Right hindlimb (tissue), 1 donor: ENCODE measurements around the gene EPB41L5.
"Not testable (repeated sequence)": the region's sequence is repeated elsewhere in the genome, so short reads cannot be mapped to it uniquely, and the experiment has no call there.

Experiments
- DNase-seq: peaks from one replicate; pipeline ENCODE4 v3.0.0-alpha.2; 2018

Gene EPB41L5

GRCh38 chr2:120104772-120105171, 91.9 kb downstream of the EPB41L5 start:
- no peak for DNase-seq

GRCh38 chr2:120105360-120105759, 92.5 kb downstream of the EPB41L5 start:
- no peak for DNase-seq

DNA sequence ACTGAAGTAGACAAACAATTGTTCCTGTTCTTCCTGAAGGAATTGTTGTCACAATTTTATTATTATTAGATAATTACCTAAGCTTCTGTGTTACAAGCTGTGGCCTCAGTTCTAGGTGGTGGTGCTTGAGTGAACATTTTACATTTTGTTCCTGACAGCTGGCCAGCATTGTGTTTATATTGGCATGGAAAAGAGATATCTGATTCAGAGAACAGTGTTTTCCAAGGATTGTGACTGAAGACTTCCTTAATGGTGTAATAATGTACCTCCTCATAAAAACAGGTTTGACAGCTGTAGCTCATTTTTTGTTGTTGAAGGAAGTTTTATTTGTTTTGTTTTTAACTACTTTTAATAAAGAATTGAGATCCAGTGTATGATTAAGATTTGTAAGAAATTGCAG, 95.2 kb downstream of the EPB41L5 start:
- no peak for DNase-seq

DNA sequence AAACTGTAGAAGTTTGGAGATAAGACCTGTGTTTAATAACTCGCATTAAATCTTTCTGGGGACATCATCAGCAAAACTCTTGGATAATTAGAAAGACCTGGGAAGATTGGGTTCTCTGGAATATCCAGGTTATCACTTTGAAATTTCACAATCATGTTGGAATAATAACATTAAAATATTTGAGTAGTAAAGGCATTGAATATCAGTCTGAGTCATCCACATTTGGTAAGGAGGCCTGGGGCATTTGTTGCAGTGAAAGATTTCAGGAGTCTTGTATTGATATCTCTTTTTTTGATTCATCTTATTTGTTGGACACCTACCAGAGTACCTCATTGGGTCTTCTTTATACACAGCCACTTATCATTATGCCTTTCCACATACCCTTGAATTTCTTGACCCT, 95.9 kb downstream of the EPB41L5 start:
- no peak for DNase-seq

DNA sequence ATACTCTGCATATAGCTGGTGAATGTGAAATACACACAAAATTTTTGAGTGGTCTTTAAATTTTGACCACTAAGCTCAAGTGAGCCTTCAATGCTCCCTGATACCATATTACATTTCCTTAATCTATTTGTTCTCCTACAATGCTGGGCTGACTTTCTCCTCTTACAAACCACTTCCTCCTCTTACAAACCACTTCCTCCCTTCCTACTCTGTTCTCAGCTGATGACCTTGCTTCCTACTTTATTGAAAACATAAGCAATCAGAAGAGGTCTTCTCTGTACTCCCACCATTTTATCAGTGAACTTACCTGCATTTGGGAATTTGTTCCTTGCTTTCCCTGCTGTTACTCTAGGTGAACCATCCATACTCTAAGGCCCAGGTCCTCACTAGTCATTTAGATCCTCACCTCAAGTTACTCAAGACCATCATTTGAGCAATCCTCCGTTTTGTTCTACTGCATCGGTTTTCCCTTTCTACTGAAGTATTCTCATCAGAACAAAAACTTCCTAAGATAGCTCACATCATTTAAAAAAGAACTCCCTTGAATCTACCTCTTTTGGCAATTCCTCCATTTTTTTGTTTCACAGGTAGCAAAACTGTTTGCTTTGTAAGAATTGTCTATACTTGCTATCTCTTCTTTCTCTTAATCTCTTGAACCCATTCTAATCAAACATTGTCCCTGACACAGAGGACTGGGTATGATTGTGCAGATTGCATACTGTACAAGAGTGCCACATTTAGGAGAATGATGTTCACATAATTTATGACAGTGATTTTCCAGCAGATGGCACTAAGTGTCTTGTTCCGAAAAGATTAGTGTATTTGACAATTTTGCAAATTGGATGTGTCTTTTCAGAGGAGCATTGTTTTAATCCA, 96.5 kb downstream of the EPB41L5 start:
- DNase-seq = no peak

DNA sequence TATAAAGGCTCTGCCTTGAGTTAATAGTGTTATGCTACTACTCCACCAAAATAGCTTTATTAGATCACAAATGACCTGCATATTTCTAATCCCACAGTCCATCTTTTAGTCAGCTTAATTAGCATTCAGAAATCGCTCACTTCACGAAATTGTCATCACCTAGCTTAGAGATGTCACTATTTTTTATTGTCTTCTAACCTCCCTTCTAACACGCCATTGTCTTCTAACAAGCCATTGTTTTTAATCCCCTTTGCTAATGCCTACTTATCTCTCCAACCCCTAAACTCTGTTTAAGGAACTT, 97.1 kb downstream of the EPB41L5 start:
- DNase-seq = no peak

DNA sequence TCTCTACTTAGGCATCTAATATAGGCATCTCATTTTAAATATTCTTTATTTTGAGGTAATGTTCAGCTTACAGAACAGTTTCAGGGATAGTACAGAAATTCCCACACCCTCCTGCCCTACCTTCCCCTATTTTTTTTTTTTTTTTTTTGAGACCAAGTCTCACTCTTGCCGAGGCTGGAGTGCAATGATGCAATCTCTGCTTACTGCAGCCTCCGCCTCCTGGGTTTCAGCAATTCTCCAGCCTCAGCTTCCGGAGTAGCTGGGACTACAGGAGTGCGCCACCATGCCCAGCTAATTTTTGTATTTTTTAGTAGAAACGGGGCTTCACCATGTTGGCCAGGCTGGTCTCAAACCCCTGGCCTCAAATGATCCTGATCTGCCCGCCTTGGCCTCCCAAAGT, 97.6 kb downstream of the EPB41L5 start:
- DNase-seq = no peak

DNA sequence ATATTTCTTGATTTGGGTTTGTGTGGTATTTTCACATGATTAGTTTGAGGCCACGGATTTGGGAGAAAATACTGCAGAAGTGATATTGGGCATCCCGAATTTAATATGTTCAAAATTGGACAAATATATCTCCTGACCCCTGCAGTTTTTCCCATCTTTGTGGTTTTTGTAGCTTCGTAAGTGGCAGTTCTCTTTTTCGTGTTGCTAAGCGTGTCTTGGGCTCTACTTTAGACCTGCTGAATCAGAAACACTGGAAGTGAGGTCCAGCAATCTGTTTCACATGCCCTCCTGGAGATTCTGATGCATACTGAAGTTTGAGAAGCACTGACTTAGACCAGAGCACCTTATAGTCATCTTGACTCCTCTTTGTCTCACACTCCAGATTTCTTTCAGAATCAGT, 98.3 kb downstream of the EPB41L5 start:
- DNase-seq = no peak

DNA sequence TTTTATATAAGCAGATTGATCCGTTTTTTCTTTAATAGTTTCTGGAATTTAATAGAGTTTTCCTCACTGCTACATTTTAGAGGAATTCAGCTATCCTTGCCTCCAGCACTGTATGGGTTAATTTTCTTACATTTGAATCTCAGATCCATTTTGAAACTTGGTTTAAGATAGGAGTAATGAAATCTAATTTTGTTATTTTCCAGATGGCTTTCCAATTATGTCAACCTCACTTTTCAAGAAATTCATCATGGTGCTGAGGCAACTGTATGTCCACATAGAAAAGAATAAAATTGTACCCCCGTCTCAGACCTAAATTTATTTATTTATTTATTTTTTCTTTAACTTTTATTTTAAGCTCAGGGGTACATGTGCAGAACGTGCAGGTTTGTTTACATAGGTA, 105.1 kb downstream of the EPB41L5 start:
- DNase-seq = no peak

GRCh38 chr2:120118471-120118870, 105.6 kb downstream of the EPB41L5 start:
- DNase-seq = no peak

- not testable (repeated sequence) for DNase-seq
Observed at GRCh38 chr2:120121337-120121736, 108.5 kb downstream of the EPB41L5 start.

- no peak for DNase-seq
Observed at GRCh38 chr2:120123090-120123489, 110.2 kb downstream of the EPB41L5 start.

DNA sequence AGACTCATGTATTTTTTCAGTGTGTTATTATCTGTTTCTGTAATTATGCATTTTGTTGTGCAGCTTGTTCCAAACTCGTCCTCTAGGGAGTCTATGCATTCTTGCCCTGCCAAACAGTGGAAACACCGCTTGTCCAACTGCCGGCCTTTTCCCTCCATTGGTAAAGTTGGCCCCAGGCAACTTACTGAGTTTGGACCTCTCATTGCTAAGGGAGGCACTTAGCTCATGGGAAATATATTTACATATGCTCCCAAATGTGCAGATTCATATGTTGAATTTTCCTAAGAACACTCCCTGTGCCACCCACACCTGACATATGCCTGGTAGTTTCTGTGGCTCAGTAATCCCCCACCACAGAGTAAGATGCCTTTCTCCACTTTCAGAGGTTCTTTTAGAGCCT, 112.3 kb downstream of the EPB41L5 start:
- DNase-seq = no peak

- no peak for DNase-seq
Observed at GRCh38 chr2:120128216-120128615, 115.3 kb downstream of the EPB41L5 start.

DNA sequence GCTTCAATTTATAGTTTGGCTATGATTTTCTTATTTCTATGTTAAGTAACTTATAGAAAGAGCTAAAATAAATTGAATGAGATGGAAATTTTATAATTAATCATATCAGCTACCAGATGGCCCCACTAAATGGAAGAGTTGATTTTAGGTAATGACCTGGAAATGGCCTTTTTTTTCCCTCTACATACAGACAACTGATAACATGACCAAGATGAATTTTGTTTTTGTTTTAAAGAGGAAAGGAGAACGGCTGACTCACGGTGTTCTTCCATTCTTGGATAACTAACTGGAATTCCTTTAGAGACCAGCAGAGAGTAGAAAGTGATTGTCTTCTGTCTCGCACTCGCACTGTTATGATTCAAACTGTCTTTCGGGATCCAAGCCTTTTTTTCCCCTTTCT, 119.3 kb downstream of the EPB41L5 start:
- no peak for DNase-seq

DNA sequence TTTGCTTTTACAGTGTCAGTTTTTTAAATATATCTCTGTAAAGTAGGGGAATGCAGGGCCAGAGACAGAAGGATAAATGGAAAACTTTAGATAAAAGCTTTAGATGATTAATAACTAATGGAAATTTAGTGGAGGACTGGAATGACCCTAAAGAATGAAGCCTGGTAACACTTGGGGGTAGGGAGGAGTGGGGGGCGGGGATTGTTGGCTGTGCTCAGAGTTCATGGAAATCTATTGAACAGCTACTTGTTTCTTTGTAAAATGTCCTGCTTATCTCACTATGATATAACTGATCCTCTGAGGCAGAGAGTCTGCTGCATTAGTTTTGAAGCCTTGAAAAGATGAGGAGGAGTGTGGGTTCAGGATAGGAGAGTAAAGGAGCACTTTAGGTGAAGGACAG, 119.8 kb downstream of the EPB41L5 start:
- no peak for DNase-seq

DNA sequence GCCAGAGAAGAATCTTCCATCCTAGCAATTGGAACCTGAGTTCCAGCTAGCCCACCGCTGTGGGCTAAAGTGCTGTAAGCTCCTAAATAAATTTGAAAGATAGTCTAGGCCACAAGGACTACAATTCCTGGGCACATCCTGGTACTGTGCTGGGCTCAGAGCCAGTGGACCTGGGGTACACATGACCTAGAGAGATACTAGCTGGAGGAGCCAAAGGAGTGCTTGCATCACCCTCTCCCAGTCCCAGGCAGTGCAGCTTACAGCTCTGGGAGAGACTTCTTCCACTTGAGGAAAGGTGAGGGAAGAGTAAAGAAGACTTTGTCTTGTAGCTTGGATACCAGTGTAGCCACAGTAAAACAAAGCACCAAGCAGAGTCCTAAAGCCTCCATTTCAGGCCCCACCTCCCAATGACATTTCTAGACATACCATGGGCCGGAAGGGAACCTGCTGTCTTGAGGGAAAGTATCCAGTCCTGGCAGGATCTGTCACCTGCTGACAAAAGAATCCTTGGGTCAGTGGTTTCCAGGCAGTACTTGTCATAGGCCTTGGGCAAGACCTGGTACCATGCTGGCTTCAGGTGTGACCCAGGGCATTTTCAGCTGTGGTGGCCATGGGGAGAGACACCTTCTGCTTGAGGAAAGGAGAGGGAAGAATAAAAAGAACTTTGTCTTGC, 120.8 kb downstream of the EPB41L5 start:
- DNase-seq = no peak

GRCh38 chr2:120134263-120134662, 121.4 kb downstream of the EPB41L5 start:
- DNase-seq = no peak

DNA sequence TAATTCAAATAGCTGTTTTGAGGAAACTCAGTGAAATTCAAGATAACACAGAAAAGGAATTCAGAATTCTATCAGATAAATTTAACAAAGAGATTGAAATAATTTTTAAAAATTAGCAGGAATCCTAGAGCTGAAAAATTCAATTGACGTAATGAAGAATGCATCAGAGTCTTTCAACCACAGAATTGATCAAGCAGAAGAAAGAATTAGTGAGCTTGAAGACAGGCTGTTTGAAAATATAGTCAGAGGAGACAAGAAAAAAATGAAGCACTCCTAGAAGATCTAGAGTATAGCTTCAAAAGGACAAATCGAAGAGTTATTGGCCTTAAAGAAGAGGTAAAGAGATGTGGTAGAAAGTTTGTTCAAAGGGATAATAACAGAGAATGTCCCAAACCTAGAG, 122.1 kb downstream of the EPB41L5 start:
- DNase-seq = not testable (repeated sequence)

GRCh38 chr2:120140866-120141265, 128.0 kb downstream of the EPB41L5 start:
- DNase-seq = no peak

DNA sequence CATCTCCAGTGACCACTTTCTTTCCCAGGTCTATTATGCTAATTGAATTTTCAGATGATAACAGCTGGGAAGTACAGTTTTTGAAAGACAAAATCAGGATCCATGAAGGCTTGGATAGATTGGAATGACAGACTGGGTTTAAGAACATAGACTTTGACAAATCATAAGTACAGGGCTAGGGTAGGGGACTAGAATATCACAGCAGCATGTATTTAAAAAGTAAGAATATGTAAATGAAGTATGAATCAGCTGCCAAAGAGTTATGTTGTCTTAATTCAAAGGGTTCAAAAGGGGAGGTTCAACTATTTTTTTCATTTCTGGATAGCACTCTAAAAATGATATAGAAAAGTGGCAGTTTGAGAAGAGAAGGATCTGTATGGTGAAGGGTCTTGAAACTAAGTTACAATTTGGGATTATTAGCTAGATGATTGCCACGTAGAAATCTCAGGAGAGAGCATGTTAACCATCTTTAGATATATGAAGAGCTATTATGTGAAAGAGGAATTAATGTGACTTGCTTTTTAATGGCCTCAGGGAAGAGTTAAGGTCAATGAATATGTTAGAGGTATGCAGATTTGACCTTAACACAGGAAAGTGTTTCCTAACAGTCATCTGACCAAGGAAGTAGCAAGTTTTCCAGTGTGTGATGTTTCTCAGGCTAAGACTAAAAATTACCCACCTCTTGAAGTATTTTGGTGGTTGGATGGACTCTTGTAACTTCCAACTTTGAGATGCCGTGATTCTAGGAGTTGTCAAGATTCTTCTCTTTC, 128.6 kb downstream of the EPB41L5 start:
- no peak for DNase-seq

GRCh38 chr2:120142528-120143219, 129.8 kb downstream of the EPB41L5 start:
- DNase-seq = no peak

DNA sequence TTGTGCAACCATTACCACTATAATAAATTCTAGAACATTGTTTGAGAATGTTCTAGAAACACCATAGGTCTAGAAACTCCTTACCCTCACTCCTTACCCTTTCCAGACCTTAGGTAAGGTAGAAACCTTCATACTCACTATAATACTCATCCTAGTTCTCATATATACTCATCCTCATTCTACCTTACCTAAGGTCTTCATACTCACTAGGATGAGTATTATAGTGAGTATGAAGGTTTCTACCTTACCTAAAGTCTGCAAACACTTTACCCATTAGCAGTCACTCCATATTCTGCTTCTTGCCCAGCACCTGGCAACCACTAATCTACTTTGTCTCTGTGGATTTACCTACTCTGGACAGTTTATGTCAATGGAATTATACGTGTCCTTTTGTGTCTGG, 135.4 kb downstream of the EPB41L5 start:
- no peak for DNase-seq
